Parathyroid adenoma (tissue), 2 donors: ENCODE results near the gene BOD1L2.

Source experiments
- H2AFZ ChIP-seq: fragments of 300-600 bp; sonication (generic); one replicate; pipeline ENCODE4 v1.7.0; 2017; ENCODE audit warnings: antibody characterized with exemption, mild to moderate bottlenecking
- H3K27ac ChIP-seq: fragments of 300-600 bp; sonication (generic); one replicate; pipeline ENCODE4 v1.7.0; 2017
- H3K27me3 ChIP-seq: fragments of 300-600 bp; sonication (generic); one replicate; pipeline ENCODE4 v1.7.0; 2017; ENCODE audit warnings: low read length; ENCODE audit not compliant: control insufficient read depth, insufficient read depth
- H3K36me3 ChIP-seq: fragments of 300-600 bp; sonication (generic); one replicate; pipeline ENCODE4 v1.7.0; 2017; ENCODE audit warnings: low read length; ENCODE audit not compliant: control insufficient read depth, insufficient read depth
- H3K4me1 ChIP-seq: fragments of 300-600 bp; sonication (generic); one replicate; pipeline ENCODE4 v1.7.0; 2017; ENCODE audit warnings: control low read depth
- H3K4me2 ChIP-seq: fragments of 300-600 bp; sonication (generic); one replicate; pipeline ENCODE4 v1.7.0; 2017; ENCODE audit warnings: low read length
- H3K4me3 ChIP-seq: fragments of 300-600 bp; sonication (generic); one replicate; pipeline ENCODE4 v1.7.0; 2017; ENCODE audit warnings: low read depth, low read length
- H3K79me2 ChIP-seq: fragments of 300-600 bp; sonication (generic); one replicate; pipeline ENCODE4 v1.7.0; 2017; ENCODE audit warnings: control low read depth
- H3K9ac ChIP-seq: fragments of 300-600 bp; sonication (generic); one replicate; pipeline ENCODE4 v1.7.0; 2017; ENCODE audit warnings: mild to moderate bottlenecking
- H3K9me3 ChIP-seq: fragments of 300-600 bp; sonication (generic); one replicate; pipeline ENCODE4 v1.7.0; 2017; ENCODE audit warnings: low read length; ENCODE audit not compliant: control insufficient read depth
- CTCF ChIP-seq: fragments of 300-600 bp; sonication (generic); IDR thresholded peaks from one replicate; pipeline ENCODE4 v1.7.0; 2017; ENCODE audit warnings: antibody characterized with exemption, mild to moderate bottlenecking
- donor health status: primary hyperparathyroidism.

BOD1L2 gene

GRCh38 chr18:57146956-57147636 lies at the start of gene BOD1L2:
TSS of gene BOD1L2 (plus strand) at chr18:57147087. CDS start at chr18:57147313, 226 bp downstream.
- H3K27me3 ChIP-seq, result no peaks in the 10 kb centered on the region
- no peak within 1 kb of the TSS for H3K27ac ChIP-seq
- H3K9me3 ChIP-seq, result no peaks in the 10 kb centered on the region
- no peak within 1 kb of the TSS for H2AFZ ChIP-seq
- H3K4me3 ChIP-seq, result no peak within 1 kb of the TSS
- peaks cover 2% of the 10 kb centered on the region for H3K4me1 ChIP-seq
- no peaks in the 10 kb centered on the region for H3K36me3 ChIP-seq
- H3K4me2 ChIP-seq, result no peak within 1 kb of the TSS
- no peaks in the 10 kb centered on the region for H3K79me2 ChIP-seq
- H3K9ac ChIP-seq, result no peak within 1 kb of the TSS
- no peak for TF ChIP-seq CTCF

GRCh38 chr18:57107140-57107832 lies 39.6 kb upstream of the BOD1L2 start:
- Histone ChIP-seq H3K27me3 (no peaks in the 10 kb centered on the region), H3K9me3 (no peaks in the 10 kb centered on the region), H3K27ac (no peak overlapping the region), H3K4me2 (no peak overlapping the region), H3K4me1 (no peaks in the 10 kb centered on the region), H2AFZ (no peak overlapping the region), H3K4me3 (no peak overlapping the region), H3K36me3 (no peaks in the 10 kb centered on the region), H3K9ac (no peak overlapping the region), H3K79me2 (no peaks in the 10 kb centered on the region)
- TF ChIP-seq CTCF, result no peak

GRCh38 chr18:57110290-57110689 lies 36.6 kb upstream of the BOD1L2 start:
- no peak for TF ChIP-seq CTCF
- H3K27me3 ChIP-seq, result no peaks in the 10 kb centered on the region
- H2AFZ ChIP-seq, result no peak overlapping the region

GRCh38 chr18:57113799-57114420 lies 33.0 kb upstream of the BOD1L2 start:
- Histone ChIP-seq H3K9me3 (no peaks in the 10 kb centered on the region), H3K27me3 (no peaks in the 10 kb centered on the region)
- TF ChIP-seq CTCF, result no peak

More at GRCh38 chr18:57110290-57110689, 36.6 kb upstream of the BOD1L2 start:
- no peak overlapping the region for H3K4me2 ChIP-seq
- no peaks in the 10 kb centered on the region for H3K79me2 ChIP-seq
- H3K9me3 ChIP-seq, result no peaks in the 10 kb centered on the region
- H3K9ac ChIP-seq, result no peak overlapping the region
- H3K27ac ChIP-seq, result no peak overlapping the region
- no peaks in the 10 kb centered on the region for H3K36me3 ChIP-seq
- H3K4me3 ChIP-seq, result no peak overlapping the region
- no peaks in the 10 kb centered on the region for H3K4me1 ChIP-seq

More at GRCh38 chr18:57113799-57114420, 33.0 kb upstream of the BOD1L2 start:
- no peaks in the 10 kb centered on the region for H3K36me3 ChIP-seq
- H3K4me2 ChIP-seq, result no peak overlapping the region
- H3K4me3 ChIP-seq, result no peak overlapping the region
- no peak overlapping the region for H3K27ac ChIP-seq
- H2AFZ ChIP-seq, result no peak overlapping the region
- no peaks in the 10 kb centered on the region for H3K79me2 ChIP-seq
- no peak overlapping the region for H3K9ac ChIP-seq
- H3K4me1 ChIP-seq, result no peaks in the 10 kb centered on the region
